ENCODE data around the gene OPRL1.
"Not testable (repeated sequence)": the region's sequence is repeated elsewhere in the genome, so short reads cannot be mapped to it uniquely, and the experiment has no call there.

The OPRL1 gene

GRCh38 chr20:64133951-64134407 lies 54.1 kb downstream of the OPRL1 start:
- Histone ChIP-seq H3K9me3 (ENCODE audit: control extremely low read depth in 1 of 5, control insufficient read depth in 4 of 5, insufficient read depth in 2 of 5, low read depth in 1 of 5, low read length in 4 of 5) (no peaks in the 10 kb centered on the region), H3K27me3 (replicated peaks in 2 of 5; ENCODE audit: control insufficient read depth in 4 of 5, insufficient read depth in 5 of 5, low read length in 4 of 5) (no peaks in the 10 kb centered on the region), H3K4me3 (ENCODE audit: control insufficient read depth in 1 of 7, extremely low read depth in 1 of 7, insufficient read depth in 4 of 7, low read depth in 2 of 7, low read length in 6 of 7) (no peak overlapping the region), H3K4me1 (ENCODE audit: control extremely low read depth in 1 of 4, control insufficient read depth in 4 of 4, insufficient read depth in 4 of 4, low read length in 3 of 4) (no peaks in the 10 kb centered on the region), H3K36me3 (ENCODE audit: control insufficient read depth in 4 of 4, insufficient read depth in 4 of 4, low read length in 3 of 4) (no peaks in the 10 kb centered on the region), H3K27ac (ENCODE audit: insufficient read depth in 1 of 2, low read depth in 1 of 2, low read length in 2 of 2, poor library complexity in 1 of 2, severe bottlenecking in 2 of 2) (no peak overlapping the region)
- CTCF ChIA-PET, result no interaction called here
- no peak for DNase-seq
- WGBS (ENCODE audit: insufficient coverage), result 74% methylated on average over 5 of the region's 8 CpGs
- POLR2A ChIA-PET, result no interaction called here

- H3K27me3 ChIP-seq (replicated peaks in 2 of 5; ENCODE audit: control insufficient read depth in 4 of 5, insufficient read depth in 5 of 5, low read length in 4 of 5); POLR2A ChIA-PET; H3K9me3 ChIP-seq (ENCODE audit: control extremely low read depth in 1 of 5, control insufficient read depth in 4 of 5, insufficient read depth in 2 of 5, low read depth in 1 of 5, low read length in 4 of 5); H3K4me1 ChIP-seq (ENCODE audit: control extremely low read depth in 1 of 4, control insufficient read depth in 4 of 4, insufficient read depth in 4 of 4, low read length in 3 of 4); CTCF ChIA-PET; H3K4me3 ChIP-seq (ENCODE audit: control insufficient read depth in 1 of 7, extremely low read depth in 1 of 7, insufficient read depth in 4 of 7, low read depth in 2 of 7, low read length in 6 of 7); H3K36me3 ChIP-seq (ENCODE audit: control insufficient read depth in 4 of 4, insufficient read depth in 4 of 4, low read length in 3 of 4); DNase-seq; H3K27ac ChIP-seq (ENCODE audit: insufficient read depth in 1 of 2, low read depth in 1 of 2, low read length in 2 of 2, poor library complexity in 1 of 2, severe bottlenecking in 2 of 2): not testable (repeated sequence)
- 90% methylated on average over 13 of the region's 20 CpGs for WGBS (ENCODE audit: insufficient coverage)
Measured at GRCh38 chr20:64134744-64135143, 54.9 kb downstream of the OPRL1 start.

GRCh38 chr20:64136004-64136710 lies 56.3 kb downstream of the OPRL1 start:
- H3K36me3 ChIP-seq (ENCODE audit: control insufficient read depth in 4 of 4, insufficient read depth in 4 of 4, low read length in 3 of 4), result no peaks in the 10 kb centered on the region
- ChIA-PET CTCF (no interaction called here), POLR2A (no interaction called here)
- no peak for DNase-seq
- no peak overlapping the region for H3K4me3 ChIP-seq (ENCODE audit: control insufficient read depth in 1 of 7, extremely low read depth in 1 of 7, insufficient read depth in 4 of 7, low read depth in 2 of 7, low read length in 6 of 7)
- no peaks in the 10 kb centered on the region for H3K27me3 ChIP-seq (replicated peaks in 2 of 5; ENCODE audit: control insufficient read depth in 4 of 5, insufficient read depth in 5 of 5, low read length in 4 of 5)
- no peaks in the 10 kb centered on the region for H3K4me1 ChIP-seq (ENCODE audit: control extremely low read depth in 1 of 4, control insufficient read depth in 4 of 4, insufficient read depth in 4 of 4, low read length in 3 of 4)
- H3K9me3 ChIP-seq (ENCODE audit: control extremely low read depth in 1 of 5, control insufficient read depth in 4 of 5, insufficient read depth in 2 of 5, low read depth in 1 of 5, low read length in 4 of 5), result no peaks in the 10 kb centered on the region
- no peak overlapping the region for H3K27ac ChIP-seq (ENCODE audit: insufficient read depth in 1 of 2, low read depth in 1 of 2, low read length in 2 of 2, poor library complexity in 1 of 2, severe bottlenecking in 2 of 2)
- WGBS (ENCODE audit: insufficient coverage), result 94% methylated on average over 28 of the region's 32 CpGs

GRCh38 chr20:64137598-64138031 lies 57.7 kb downstream of the OPRL1 start:
- Histone ChIP-seq H3K9me3 (ENCODE audit: control extremely low read depth in 1 of 5, control insufficient read depth in 4 of 5, insufficient read depth in 2 of 5, low read depth in 1 of 5, low read length in 4 of 5) (no peaks in the 10 kb centered on the region), H3K27ac (ENCODE audit: insufficient read depth in 1 of 2, low read depth in 1 of 2, low read length in 2 of 2, poor library complexity in 1 of 2, severe bottlenecking in 2 of 2) (no peak overlapping the region), H3K27me3 (replicated peaks in 2 of 5; ENCODE audit: control insufficient read depth in 4 of 5, insufficient read depth in 5 of 5, low read length in 4 of 5) (no peaks in the 10 kb centered on the region), H3K4me3 (ENCODE audit: control insufficient read depth in 1 of 7, extremely low read depth in 1 of 7, insufficient read depth in 4 of 7, low read depth in 2 of 7, low read length in 6 of 7) (no peak overlapping the region), H3K4me1 (ENCODE audit: control extremely low read depth in 1 of 4, control insufficient read depth in 4 of 4, insufficient read depth in 4 of 4, low read length in 3 of 4) (no peaks in the 10 kb centered on the region), H3K36me3 (ENCODE audit: control insufficient read depth in 4 of 4, insufficient read depth in 4 of 4, low read length in 3 of 4) (no peaks in the 10 kb centered on the region)
- WGBS (ENCODE audit: insufficient coverage), result 98% methylated on average over 5 of the region's 6 CpGs
- DNase-seq, result no peak
- POLR2A ChIA-PET, result no interaction called here
- CTCF ChIA-PET, result no interaction called here

- Histone ChIP-seq H3K27me3 (replicated peaks in 2 of 5; ENCODE audit: control insufficient read depth in 4 of 5, insufficient read depth in 5 of 5, low read length in 4 of 5) (no peaks in the 10 kb centered on the region), H3K36me3 (ENCODE audit: control insufficient read depth in 4 of 4, insufficient read depth in 4 of 4, low read length in 3 of 4) (no peaks in the 10 kb centered on the region), H3K27ac (ENCODE audit: insufficient read depth in 1 of 2, low read depth in 1 of 2, low read length in 2 of 2, poor library complexity in 1 of 2, severe bottlenecking in 2 of 2) (no peak overlapping the region), H3K4me1 (ENCODE audit: control extremely low read depth in 1 of 4, control insufficient read depth in 4 of 4, insufficient read depth in 4 of 4, low read length in 3 of 4) (no peaks in the 10 kb centered on the region), H3K9me3 (ENCODE audit: control extremely low read depth in 1 of 5, control insufficient read depth in 4 of 5, insufficient read depth in 2 of 5, low read depth in 1 of 5, low read length in 4 of 5) (peaks cover 0 to 1% (median 0%) of the 10 kb centered on the region in 5 experiments), H3K4me3 (ENCODE audit: control insufficient read depth in 1 of 7, extremely low read depth in 1 of 7, insufficient read depth in 4 of 7, low read depth in 2 of 7, low read length in 6 of 7) (no peak overlapping the region)
- CTCF ChIA-PET, result no interaction called here
- no peak for DNase-seq
- POLR2A ChIA-PET, result no interaction called here
- WGBS (ENCODE audit: insufficient coverage), result 96% methylated on average over 18 of the region's 18 CpGs
Measured at GRCh38 chr20:64138276-64138815, 58.5 kb downstream of the OPRL1 start.

- WGBS (ENCODE audit: insufficient coverage), result 95% methylated on average over 20 of the region's 21 CpGs
- Histone ChIP-seq H3K27me3 (replicated peaks in 2 of 5; ENCODE audit: control insufficient read depth in 4 of 5, insufficient read depth in 5 of 5, low read length in 4 of 5) (no peaks in the 10 kb centered on the region), H3K27ac (ENCODE audit: insufficient read depth in 1 of 2, low read depth in 1 of 2, low read length in 2 of 2, poor library complexity in 1 of 2, severe bottlenecking in 2 of 2) (no peak overlapping the region), H3K4me1 (ENCODE audit: control extremely low read depth in 1 of 4, control insufficient read depth in 4 of 4, insufficient read depth in 4 of 4, low read length in 3 of 4) (no peaks in the 10 kb centered on the region), H3K4me3 (ENCODE audit: control insufficient read depth in 1 of 7, extremely low read depth in 1 of 7, insufficient read depth in 4 of 7, low read depth in 2 of 7, low read length in 6 of 7) (no peak overlapping the region), H3K36me3 (ENCODE audit: control insufficient read depth in 4 of 4, insufficient read depth in 4 of 4, low read length in 3 of 4) (no peaks in the 10 kb centered on the region), H3K9me3 (ENCODE audit: control extremely low read depth in 1 of 5, control insufficient read depth in 4 of 5, insufficient read depth in 2 of 5, low read depth in 1 of 5, low read length in 4 of 5) (peaks cover 0 to 2% (median 2%) of the 10 kb centered on the region in 5 experiments)
- POLR2A ChIA-PET, result no interaction called here
- CTCF ChIA-PET, result interaction anchor here (1.5 kb wide), 1 partner anchor 11 kb away, joined by 3 read pairs; no protein-coding TSS in a partner anchor
- DNase-seq, result no peak
Measured at GRCh38 chr20:64139199-64140060, 59.5 kb downstream of the OPRL1 start.

Measured in common myeloid progenitor, CD34-positive (primary cell).